NCI-H1930 (cell line): ENCODE measurements around the gene TTC21A.

Experiments used
- DNase-seq, 2 experiments: peaks; one replicate each; lab custom pipeline; 2025; lab: John Stamatoyannopoulos, UW

Gene TTC21A

GRCh38 chr3:39114456-39114855, 7.0 kb downstream of the TTC21A start:
- no peak for DNase-seq

DNA sequence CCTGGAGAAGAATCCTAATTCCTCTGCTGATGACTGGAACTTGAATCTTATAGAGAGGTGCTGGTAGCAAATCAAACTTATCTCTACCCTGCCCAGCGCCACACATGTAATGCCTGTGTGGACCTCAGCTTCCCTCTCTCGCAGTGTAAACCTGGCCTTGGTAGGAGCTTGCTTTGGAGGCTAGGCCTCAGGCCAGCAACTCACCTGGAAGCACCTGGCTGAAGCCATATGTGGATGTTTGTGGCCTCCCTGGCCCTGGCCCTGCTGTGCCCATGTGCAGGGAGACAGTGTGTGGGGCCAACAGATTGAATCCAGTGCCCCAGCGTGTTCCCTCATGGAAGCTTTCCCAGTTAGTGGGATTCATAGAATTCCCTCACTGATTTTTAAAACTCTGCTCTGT, 8.4 kb downstream of the TTC21A start:
- DNase-seq: no peak

GRCh38 chr3:39118079-39118478, 10.6 kb downstream of the TTC21A start:
- no peak for DNase-seq

GRCh38 chr3:39118931-39119660, 11.6 kb downstream of the TTC21A start:
- DNase-seq: no peak

DNA sequence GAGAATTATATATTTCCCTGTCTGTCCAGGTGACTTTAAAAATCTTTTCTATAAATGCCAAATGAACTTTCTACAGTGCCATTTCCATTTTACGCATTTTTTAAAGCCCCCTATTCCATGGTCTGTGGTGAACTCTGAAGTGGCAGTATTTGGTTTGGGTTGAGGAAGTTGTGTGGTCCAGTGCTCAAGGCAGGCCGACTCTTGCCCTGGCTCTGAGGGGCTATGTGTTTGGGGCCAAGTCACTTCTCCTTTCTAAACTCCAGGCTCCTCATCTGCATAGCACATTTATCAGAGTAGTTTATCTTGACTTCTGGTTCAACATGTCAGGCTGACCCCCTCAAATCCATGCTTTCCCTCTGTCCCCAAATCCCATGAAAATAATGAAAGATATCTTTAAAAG, 14.1 kb downstream of the TTC21A start:
- no peak for DNase-seq

DNA sequence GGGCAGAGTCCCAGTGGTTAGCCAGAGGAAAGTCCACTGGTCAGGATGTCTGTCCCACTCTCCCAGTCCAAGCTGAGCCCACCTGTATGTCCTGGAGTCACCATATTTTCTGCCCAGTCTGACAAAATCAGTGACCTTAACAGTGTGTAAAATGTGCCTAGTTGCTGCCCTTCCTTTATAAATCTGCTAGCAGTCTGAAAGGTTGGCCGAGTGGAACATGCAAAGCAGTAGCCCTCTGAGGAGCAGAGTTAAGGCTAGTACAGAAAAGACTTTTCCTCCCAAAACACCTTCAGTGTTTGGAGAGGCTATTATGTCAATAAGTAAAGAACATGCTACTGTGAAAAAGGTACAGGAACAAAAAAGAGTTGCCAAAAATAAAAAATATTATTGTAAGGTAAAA, 15.3 kb downstream of the TTC21A start:
- no peak for DNase-seq

GRCh38 chr3:39124876-39125840, 17.7 kb downstream of the TTC21A start:
- DNase-seq: no peak

DNA sequence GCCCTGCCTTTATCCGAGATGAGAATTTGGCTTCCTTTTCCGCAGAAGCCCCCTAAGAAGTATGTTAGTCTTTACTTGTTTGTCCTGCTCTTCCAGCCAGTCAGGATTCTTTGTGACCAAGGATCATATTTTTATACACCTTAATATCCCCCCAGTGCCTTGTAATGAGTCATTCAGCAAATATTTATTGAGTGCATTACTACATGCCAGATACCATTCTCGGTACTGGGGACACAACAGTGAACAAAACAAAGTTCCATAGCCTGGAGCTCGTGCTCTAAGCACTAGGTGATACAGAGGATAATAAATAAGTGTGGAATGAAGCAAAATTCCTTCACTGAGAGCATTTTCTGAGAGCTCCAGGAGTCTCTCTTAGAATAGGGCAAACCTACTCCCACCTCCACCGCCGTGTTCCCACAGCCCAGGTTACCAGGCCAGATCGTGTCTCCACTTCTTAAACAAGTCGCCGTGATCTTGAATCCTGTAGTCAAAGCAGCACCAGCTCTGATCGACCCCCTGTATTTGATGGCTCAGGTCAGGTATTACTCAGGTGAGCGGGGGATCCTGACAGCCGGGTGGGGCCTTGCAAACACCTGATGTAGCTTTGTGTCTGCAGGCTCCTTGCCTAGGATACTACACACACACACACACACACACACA, 18.5 kb downstream of the TTC21A start:
- DNase-seq: no peak

GRCh38 chr3:39126532-39127071, 19.1 kb downstream of the TTC21A start:
- no peak for DNase-seq

GRCh38 chr3:39127269-39127907, 19.9 kb downstream of the TTC21A start:
- DNase-seq: no peak

- no peak for DNase-seq
Observed at GRCh38 chr3:39127908-39128304, 20.4 kb downstream of the TTC21A start.

DNA sequence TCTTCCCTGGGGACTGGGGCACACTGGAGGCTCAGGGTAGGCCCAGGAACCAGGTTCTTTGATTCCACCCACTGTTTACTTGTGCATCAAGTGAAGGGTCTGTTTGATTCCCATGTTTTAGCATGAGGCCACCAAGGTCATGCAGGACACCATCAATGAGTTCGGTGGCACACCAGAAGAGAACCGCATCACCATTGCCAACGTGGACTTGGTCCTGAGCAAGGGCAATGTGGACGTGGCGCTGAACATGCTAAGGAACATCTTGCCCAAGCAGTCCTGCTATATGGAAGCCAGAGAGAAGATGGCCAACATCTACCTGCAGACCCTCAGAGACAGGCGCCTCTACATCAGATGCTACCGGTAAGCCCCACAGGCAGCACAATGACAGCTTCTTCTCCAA, 21.5 kb downstream of the TTC21A start:
- DNase-seq: no peak

DNA sequence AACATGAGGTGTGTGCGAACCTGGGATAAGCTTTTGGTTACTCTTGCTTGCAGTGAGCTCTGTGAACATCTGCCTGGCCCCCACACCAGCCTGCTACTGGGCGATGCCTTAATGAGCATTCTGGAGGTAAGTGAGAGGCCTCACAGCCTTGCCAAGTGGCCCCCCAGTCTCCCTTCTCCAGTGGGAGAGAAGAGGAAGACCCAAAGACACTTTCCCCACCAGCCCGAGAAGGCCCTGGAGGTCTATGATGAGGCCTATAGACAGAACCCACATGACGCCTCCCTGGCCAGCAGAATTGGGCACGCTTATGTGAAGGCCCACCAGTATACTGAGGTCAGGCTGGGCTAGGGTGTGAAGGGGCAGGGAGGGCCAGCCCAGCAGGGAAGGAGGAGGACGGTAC, 22.5 kb downstream of the TTC21A start:
- DNase-seq: no peak

DNA sequence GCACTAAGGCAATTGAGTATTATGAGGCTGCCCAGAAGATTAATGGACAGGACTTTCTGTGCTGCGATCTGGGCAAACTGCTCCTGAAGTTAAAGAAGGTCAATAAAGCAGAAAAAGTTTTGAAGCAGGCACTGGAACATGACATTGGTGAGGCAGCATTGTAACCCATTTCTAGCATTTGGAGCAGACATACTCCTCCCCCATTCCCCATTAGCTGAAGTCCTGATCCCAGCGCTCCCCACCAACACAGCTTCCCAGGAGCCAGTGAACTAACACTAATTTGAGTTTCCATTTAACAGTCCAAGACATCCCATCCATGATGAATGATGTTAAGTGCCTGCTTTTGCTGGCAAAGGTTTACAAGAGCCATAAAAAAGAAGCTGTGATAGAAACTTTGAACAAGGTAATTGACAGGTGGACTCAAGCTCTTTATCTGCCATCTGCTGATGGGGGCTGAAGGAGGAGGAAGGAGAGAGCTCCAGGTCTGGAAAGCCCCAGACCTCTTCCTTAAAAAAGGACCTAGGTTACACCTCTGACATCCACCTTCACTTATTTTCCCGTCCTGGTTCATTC, 23.3 kb downstream of the TTC21A start:
- no peak for DNase-seq

DNA sequence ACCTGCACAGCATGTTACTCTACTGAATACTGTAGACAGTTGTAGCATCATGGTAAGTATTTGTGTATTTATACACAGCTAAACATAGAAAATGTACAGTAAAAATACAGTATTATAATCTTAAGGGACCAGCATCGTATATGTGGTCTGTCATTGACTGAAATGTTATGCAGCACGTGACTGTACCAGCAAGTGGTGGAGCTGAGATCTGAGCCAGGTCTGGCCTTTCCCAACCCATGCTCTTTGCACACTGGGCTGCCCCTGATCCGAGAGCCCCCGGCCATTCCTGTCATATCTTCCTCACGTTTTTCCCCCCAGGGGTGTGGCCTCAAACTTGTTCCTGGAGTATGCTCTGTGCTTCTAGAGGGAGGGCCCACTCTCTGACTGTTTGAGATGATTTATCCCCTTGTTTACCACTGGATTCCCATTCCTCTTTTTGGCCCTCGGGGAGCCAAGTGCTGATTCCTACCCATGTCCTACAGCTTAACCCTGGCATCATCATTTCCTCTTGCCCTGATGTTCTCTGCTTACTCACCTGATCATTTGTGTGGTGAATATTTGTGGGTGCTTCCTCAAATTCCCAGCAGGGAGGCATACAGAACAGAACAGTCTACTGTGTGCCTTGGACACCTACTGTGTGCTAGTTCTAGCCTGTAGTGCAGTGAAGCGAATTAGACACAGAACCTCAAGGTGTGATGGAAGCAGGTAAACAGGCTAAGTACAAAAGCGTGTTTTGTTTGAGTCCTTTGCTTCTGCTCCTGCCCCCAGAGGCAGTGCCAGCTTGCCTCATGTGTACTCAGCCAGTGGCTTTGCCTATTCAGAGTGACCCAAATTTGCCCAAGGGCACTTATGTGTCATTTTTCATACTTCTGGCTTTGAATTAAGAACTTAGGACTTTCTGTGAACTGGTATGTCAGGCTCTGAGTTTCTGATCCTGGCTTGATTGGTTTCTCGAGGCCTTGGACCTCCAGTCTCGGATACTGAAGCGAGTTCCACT, 24.9 kb downstream of the TTC21A start:
- no peak for DNase-seq

- no peak for DNase-seq
Observed at GRCh38 chr3:39133093-39133490, 25.6 kb downstream of the TTC21A start.

GRCh38 chr3:39133822-39134221, 26.3 kb downstream of the TTC21A start:
- no peak for DNase-seq

DNA sequence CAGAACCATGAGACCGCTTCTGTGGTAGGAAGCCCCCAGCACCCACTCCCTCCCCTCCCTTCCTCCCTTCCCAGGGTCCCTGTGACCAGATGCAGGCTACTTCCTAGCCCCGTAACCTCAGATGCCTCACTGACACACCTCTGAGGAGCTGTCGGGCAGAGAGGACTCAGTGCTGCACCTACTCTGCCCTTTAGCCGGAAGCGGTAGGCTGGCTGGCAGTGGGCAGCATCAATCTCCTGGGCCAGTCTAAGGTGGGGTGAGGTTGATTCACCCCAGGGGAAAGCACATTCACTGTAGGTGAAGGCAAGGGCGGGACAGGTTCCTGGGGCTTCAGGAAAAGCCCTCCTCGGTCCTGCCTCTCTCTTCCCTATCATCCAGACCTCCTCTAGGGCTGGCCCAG, 26.8 kb downstream of the TTC21A start:
- no peak for DNase-seq

GRCh38 chr3:39135170-39135805, 27.8 kb downstream of the TTC21A start:
- no peak for DNase-seq
